K562 (cell line): ENCODE data around the gene SVOP. TPM values are rescaled to one million over a fixed set of nuclear protein-coding genes. Genes with fewer than 3 reads are reported as not detected.

Experiments
- ATAC-seq: fragments of 200-7000 bp; cut with Tn5 transposase; 3 replicates; pipeline ENCODE4 v1.9.1; 2020; ENCODE audit warnings: moderate library complexity
- BruUV-seq: library from RNA; stranded (reverse); fragments of 400-500 nt; replicated peaks from 2 replicates; lab custom pipeline; 2021; lab: Mats Ljungman, UMichigan
- CTCF ChIA-PET: fragments of 300-600 bp; formaldehyde crosslinking; extraction: SDS; loops from one replicate; lab custom pipeline; 2021; ENCODE audit warnings: low intra/inter-chr PET ratio; lab: Yijun Ruan, JAX
- POLR2A ChIA-PET: fragments of 300-600, 350-650 bp; sonication (Branson Sonifier 250); formaldehyde crosslinking; extraction: SDS; loops from one replicate; lab custom pipeline; 2021; ENCODE audit warnings: antibody characterized with exemption, inconsistent platforms; lab: Yijun Ruan, JAX
- DNase-seq, 4 experiments: peaks; one replicate each; pipeline versions ENCODE4 v3.0.0 to v3.0.0-alpha.2; 2011 to 2018; ENCODE audit warnings: low spot score in 3 of 4, mixed read lengths in 3 of 4; ENCODE audit errors: extremely low read depth in 1 of 4
- FAIRE-seq: peaks from 2 replicates; lab custom pipeline; 2011; peaks lifted over from hg19 to GRCh38; lab: Jason Lieb, UNC
- H2AFZ ChIP-seq: 2 replicates; pipeline ENCODE4 v1.6.0; 2011; ENCODE audit warnings: low read depth, low read length, control low read depth, inconsistent platforms
- H3K27ac ChIP-seq: fragments of 200-600 bp; 3 replicates; pipeline ENCODE4 v1.8.0; 2011; ENCODE audit warnings: low read depth, mild to moderate bottlenecking, control low read depth, inconsistent platforms, low read length, moderate library complexity, mixed read lengths; ENCODE audit errors: extremely low read depth
- H3K27me3 ChIP-seq, 2 experiments: fragments of 300-600 bp in 1 of 2; 2 replicates in 1 of 2; 3 replicates in 1 of 2; pipeline versions ENCODE4 v1.6.0 to v1.8.0; 2011; ENCODE audit warnings: inconsistent platforms in 2 of 2, low read length in 2 of 2, mild to moderate bottlenecking in 1 of 2, mixed read lengths in 1 of 2, moderate library complexity in 1 of 2; ENCODE audit not compliant: control insufficient read depth in 2 of 2, insufficient read depth in 2 of 2
- H3K36me3 ChIP-seq: fragments of 300-600 bp; 3 replicates; pipeline ENCODE4 v1.8.0; 2011; ENCODE audit warnings: mild to moderate bottlenecking, low read length, inconsistent platforms; ENCODE audit not compliant: control insufficient read depth, insufficient read depth
- H3K4me1 ChIP-seq, 2 experiments: fragments of 200-600 bp in 1 of 2; replicated peaks in 1 of 2; 2 replicates in 1 of 2; 3 replicates in 1 of 2; pipeline versions ENCODE4 v1.5.1 to v1.8.0; 2011; ENCODE audit warnings: inconsistent platforms in 2 of 2, low read length in 2 of 2, mild to moderate bottlenecking in 1 of 2, mixed read lengths in 1 of 2, moderate library complexity in 1 of 2; ENCODE audit not compliant: control insufficient read depth in 2 of 2, insufficient read depth in 2 of 2
- H3K4me2 ChIP-seq: 2 replicates; pipeline ENCODE4 v1.6.1; 2011; ENCODE audit warnings: low read length, control low read depth, inconsistent platforms, mixed read lengths; ENCODE audit not compliant: insufficient read depth
- H3K4me3 ChIP-seq: fragments of 200-600 bp; sonication (generic), shearing (Covaris generic); 2 replicates; pipeline ENCODE4 v1.5.1; 2016; ENCODE audit warnings: control low read depth, inconsistent platforms
- H3K79me2 ChIP-seq: fragments of 200-600 bp; 3 replicates; pipeline ENCODE4 v1.8.0; 2011; ENCODE audit warnings: low read length, inconsistent platforms; ENCODE audit not compliant: control insufficient read depth, insufficient read depth
- H3K9ac ChIP-seq, 2 experiments: 2 replicates each; pipeline versions ENCODE4 v1.6.0 to v1.6.1; 2011; ENCODE audit warnings: low read depth in 2 of 2, low read length in 2 of 2, control low read depth in 1 of 2, inconsistent platforms in 1 of 2, mild to moderate bottlenecking in 1 of 2, mixed read lengths in 1 of 2; ENCODE audit not compliant: insufficient read depth in 1 of 2
- H3K9me1 ChIP-seq: one replicate; pipeline ENCODE4 v1.6.0; 2011; ENCODE audit warnings: inconsistent platforms, mild to moderate bottlenecking, low read length, moderate library complexity; ENCODE audit not compliant: control insufficient read depth, insufficient read depth
- H3K9me3 ChIP-seq: replicated peaks from 2 replicates; pipeline ENCODE4 v1.5.1; 2011; ENCODE audit warnings: low read depth, low read length, inconsistent platforms; ENCODE audit not compliant: control insufficient read depth, insufficient read depth
- H4K20me1 ChIP-seq: replicated peaks from 2 replicates; pipeline ENCODE4 v1.6.1; 2011; ENCODE audit warnings: low read length, inconsistent platforms, mixed read lengths; ENCODE audit not compliant: control insufficient read depth, insufficient read depth
- DDX20 ChIP-seq: fragments of 450-650 bp; IDR thresholded peaks from 2 replicates; pipeline ENCODE4 v1.6.1; 2016; ENCODE audit warnings: missing genetic modification characterization, low read depth, mild to moderate bottlenecking, missing compliant biosample characterization, moderate library complexity
- FOXO4 ChIP-seq: fragments of 450-650 bp; formaldehyde crosslinking; IDR thresholded peaks from 2 replicates; pipeline ENCODE4 v1.4.0; 2020; ENCODE audit warnings: mild to moderate bottlenecking, moderate library complexity
- GABPA ChIP-seq: fragments of 200-800 bp; sonication (Bioruptor generic); conservative IDR thresholded peaks from 2 replicates; pipeline ENCODE4 v1.6.1; 2016; ENCODE audit warnings: low read depth, missing genetic modification characterization, missing compliant biosample characterization
- GTF2E2 ChIP-seq: fragments of 200-800 bp; sonication (Bioruptor generic); IDR thresholded peaks from 2 replicates; pipeline ENCODE4 v1.6.1; 2016; ENCODE audit warnings: missing genetic modification characterization, missing compliant biosample characterization
- JUN ChIP-seq, 2 experiments: sonication (generic) in 1 of 2; formaldehyde crosslinking in 1 of 2; IDR thresholded peaks; 2 replicates each; pipeline versions ENCODE4 v1.6.1 to v1.8.0; 2012 to 2022; ENCODE audit warnings: borderline replicate concordance in 2 of 2, mild to moderate bottlenecking in 2 of 2, improper control_type of control experiment in 1 of 2, low read depth in 1 of 2, low read length in 1 of 2, missing genetic modification reagents in 1 of 2
- KAT7 ChIP-seq: sonication (generic); formaldehyde crosslinking; IDR thresholded peaks from 2 replicates; pipeline ENCODE4 v1.8.0; 2022; ENCODE audit warnings: missing genetic modification reagents, mild to moderate bottlenecking, borderline replicate concordance
- L3MBTL2 ChIP-seq: fragments of 450-650 bp; IDR thresholded peaks from 2 replicates; pipeline ENCODE4 v1.6.1; 2016; ENCODE audit warnings: mild to moderate bottlenecking, moderate library complexity
- PCBP1 ChIP-seq: fragments of 200-400 bp; formaldehyde crosslinking; IDR thresholded peaks from 2 replicates; pipeline ENCODE4 v1.6.1; 2018; ENCODE audit warnings: mild to moderate bottlenecking, low read depth, low read length; ENCODE audit not compliant: poor library complexity, severe bottlenecking
- ZBTB40 ChIP-seq, 2 experiments: fragments of 450-650 bp in 1 of 2; sonication (generic) in 1 of 2; formaldehyde crosslinking in 1 of 2; IDR thresholded peaks; 2 replicates each; pipeline versions ENCODE4 v1.7.1 to v1.9.0; 2016 to 2022; ENCODE audit warnings: inconsistent platforms in 1 of 2, mild to moderate bottlenecking in 1 of 2, missing genetic modification reagents in 1 of 2
- ZNF764 ChIP-seq: fragments of 250-450 bp; sonication (Bioruptor Pico); IDR thresholded peaks from 2 replicates; pipeline ENCODE4 v1.4.0; 2020; ENCODE audit warnings: low read depth, mild to moderate bottlenecking, moderate library complexity
- WGBS: fragments of 100-300 bp; shearing (Covaris generic); methylation state at CpG from one replicate; pipeline ENCODE4 v1.1.6; 2016; ENCODE audit warnings: low coverage, mixed read lengths; ENCODE audit not compliant: insufficient coverage; ENCODE audit errors: missing lambda C conversion rate; 5-methylcytosine and 5-hydroxymethylcytosine counted together
- in situ Hi-C: fragments of 300-500 bp; cut with MboI; formaldehyde crosslinking; loops from 4 replicates; pipeline ENCODE4 v1.15.0; 2018; ENCODE audit warnings: inconsistent platforms, mixed read lengths
- intact Hi-C: fragments of 100-400 bp; cut with micrococcal nuclease; formaldehyde crosslinking; loops from 2 replicates; pipeline ENCODE4 v1.14.2; 2022
- polyA plus RNA-seq, 8 experiments: library from polyadenylated mRNA; depleted of rRNA in 4 of 8; stranded (reverse) in 5 of 8; unstranded in 3 of 8; fragments of >200 nt; fragmentation: Nextera tagmentation in 2 of 8; fragmentation: Illumina TruSeq in 1 of 8; extraction: Ambion mirVana in 2 of 8; extraction: Trizol in 1 of 8; gene quantifications; 2 replicates each; pipeline versions ENCODE4 v1.2.1 to v1.2.3, GENCODE V29; 2011 to 2014; ENCODE audit warnings: inconsistent platforms in 1 of 8, missing spikeins in 1 of 8
- total RNA-seq, 7 experiments: library from RNA; depleted of rRNA in 6 of 7; stranded (reverse); fragments of >200 nt in 6 of 7; fragmentation: Illumina TruSeq in 2 of 7; extraction: Trizol in 2 of 7; gene quantifications; 2 replicates each; pipeline versions ENCODE4 v1.2.1 to v1.2.3, GENCODE V29; 2011 to 2021; ENCODE audit warnings: low replicate concordance in 1 of 7

The SVOP gene
- total and polyA plus RNA-seq, 9 of the 15 experiments (the other 6 are each of a cell fraction or from before 2014, with no cell fraction given), result 0.01 to 0.09 (median 0.06) TPM; not detected in 1

DNA sequence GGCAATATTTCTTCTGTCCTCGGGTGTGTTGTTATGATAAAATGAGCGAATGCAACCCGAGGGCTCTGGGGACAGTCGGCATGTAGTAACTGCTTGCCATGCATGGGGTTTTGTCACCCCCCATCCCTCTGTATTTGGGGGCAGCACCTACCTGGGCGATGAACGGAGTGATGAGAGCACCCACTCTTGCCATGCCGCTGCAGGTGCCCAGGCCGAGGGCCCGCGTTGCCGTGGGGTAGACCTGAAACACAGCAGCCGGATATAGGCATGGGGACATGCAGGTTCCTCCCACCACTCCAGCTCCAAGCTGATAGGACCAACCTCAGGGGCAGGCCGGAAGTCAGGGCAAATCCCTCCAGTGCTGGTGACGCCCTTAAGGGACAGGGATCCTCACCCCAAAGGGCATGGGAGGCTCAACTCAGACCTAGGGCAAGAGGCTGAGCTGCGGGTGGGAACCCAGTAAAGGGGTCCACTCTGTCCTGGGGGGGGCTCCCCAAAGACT, 105.2 kb downstream of the SVOP start:
- Histone ChIP-seq H2AFZ (peak overlapping the region; percentile 67), H3K36me3 (no peaks in the 10 kb centered on the region), H3K27ac (no peak overlapping the region), H3K9me1 (no peaks in the 10 kb centered on the region), H3K4me2 (peak overlapping the region; percentile 28), H3K9me3 (no peaks in the 10 kb centered on the region), H3K79me2 (no peaks in the 10 kb centered on the region), H3K9ac (no peak overlapping the region), H4K20me1 (no peaks in the 10 kb centered on the region), H3K4me3 (no peak overlapping the region), H3K27me3 (peaks cover 8 to 27% of the 10 kb centered on the region in 2 experiments; a peak in 3 of 5 replicates), H3K4me1 (no peaks in the 10 kb centered on the region; a peak in 1 of 5 replicates)
- BruUV-seq, result no TSS peak
- FAIRE-seq (peak; percentile 35), DNase-seq (peak; percentile 14 to 27 (median 22)), ATAC-seq (peak; percentile 82)
- in situ Hi-C loops (no loop called here), intact Hi-C loops (no loop called here)
- 3% methylated on average over 15 of the region's 15 CpGs for WGBS
- POLR2A ChIA-PET, result interaction anchor here (0.7 to 1.2 kb wide), 2 partner anchors 18 to 238 kb away, joined by 3 to 4 read pairs; no protein-coding TSS in a partner anchor
- CTCF ChIA-PET, result no interaction called here
- TF ChIP-seq KAT7, result no peak
- TF ChIP-seq GTF2E2, result no peak
- TF ChIP-seq GABPA (tag), result peak; percentile 72
- TF ChIP-seq JUN (IDR thresholded peaks at IDR 0.05; ENCODE audit: borderline replicate concordance, low read depth, low read length), result no peak
- TF ChIP-seq JUN (CRISPR knock-in tag; IDR thresholded peaks at IDR 0.05; ENCODE audit: borderline replicate concordance), result no peak
- TF ChIP-seq L3MBTL2, result 0 out of 2 replicates have a peak, but pooled peaks have one; percentile 15
- 0 out of 2 replicates have a peak, but pooled peaks have one; percentile 19 for TF ChIP-seq ZBTB40 (IDR thresholded peaks at IDR 0.05)
- no peak for TF ChIP-seq ZBTB40 (CRISPR knock-in tag; IDR thresholded peaks at IDR 0.05)
- no peak for TF ChIP-seq DDX20
- no peak for TF ChIP-seq FOXO4 (CRISPR knock-in tag)
- no peak for TF ChIP-seq ZNF764 (CRISPR knock-in tag)
- TF ChIP-seq PCBP1, result no peak
